ENCODE measurements around the gene MARCHF10. TPM values are rescaled to one million over a fixed set of nuclear protein-coding genes. Genes with fewer than 3 reads are reported as not detected.

Gene MARCHF10
- total RNA-seq, 1 donor from 2014 or later, result not detected

- no peak for TF ChIP-seq CTCF (IDR thresholded peaks at IDR 0.05)
- no peak for ATAC-seq
- Histone ChIP-seq H3K27ac (no peak overlapping the region), H3K9me3 (no peaks in the 10 kb centered on the region), H3K36me3 (peaks cover 30% of the 10 kb centered on the region), H3K4me3 (no peak overlapping the region), H3K4me1 (peaks cover 4% of the 10 kb centered on the region), H3K27me3 (no peaks in the 10 kb centered on the region)
- DNase-seq, result no peak
- intact Hi-C loops (cut with DNase I), result no loop called here
Measured at GRCh38 chr17:62672957-62673356, 135.2 kb downstream of the MARCHF10 start.

- Histone ChIP-seq H3K4me1 (peaks cover 4% of the 10 kb centered on the region), H3K27ac (no peak overlapping the region), H3K36me3 (peaks cover 27% of the 10 kb centered on the region), H3K27me3 (no peaks in the 10 kb centered on the region), H3K9me3 (no peaks in the 10 kb centered on the region), H3K4me3 (no peak overlapping the region)
- DNase-seq, result no peak
- ATAC-seq, result no peak
- TF ChIP-seq CTCF (IDR thresholded peaks at IDR 0.05), result no peak
- intact Hi-C loops (cut with DNase I), result no loop called here
Measured at GRCh38 chr17:62671553-62671952, 136.6 kb downstream of the MARCHF10 start.

GRCh38 chr17:62670202-62670821 lies 137.8 kb downstream of the MARCHF10 start:
- no peak for TF ChIP-seq CTCF (IDR thresholded peaks at IDR 0.05)
- Histone ChIP-seq H3K4me3 (no peak overlapping the region), H3K4me1 (peaks cover 4% of the 10 kb centered on the region), H3K27ac (no peak overlapping the region), H3K27me3 (no peaks in the 10 kb centered on the region), H3K9me3 (no peaks in the 10 kb centered on the region), H3K36me3 (peaks cover 24% of the 10 kb centered on the region)
- intact Hi-C loops (cut with DNase I), result no loop called here
- no peak for DNase-seq
- no peak for ATAC-seq

- Histone ChIP-seq H3K9me3 (no peaks in the 10 kb centered on the region), H3K4me3 (no peak overlapping the region), H3K27me3 (no peaks in the 10 kb centered on the region), H3K4me1 (no peaks in the 10 kb centered on the region), H3K36me3 (peaks cover 18% of the 10 kb centered on the region), H3K27ac (no peak overlapping the region)
- intact Hi-C loops (cut with DNase I), result no loop called here
- ATAC-seq (no peak), DNase-seq (peak; percentile 35)
- no peak for TF ChIP-seq CTCF (IDR thresholded peaks at IDR 0.05)
Measured at GRCh38 chr17:62668091-62668804, 139.9 kb downstream of the MARCHF10 start.

- Histone ChIP-seq H3K9me3 (no peaks in the 10 kb centered on the region), H3K27ac (no peak overlapping the region), H3K4me1 (no peaks in the 10 kb centered on the region), H3K4me3 (no peak overlapping the region), H3K27me3 (no peaks in the 10 kb centered on the region), H3K36me3 (peaks cover 13% of the 10 kb centered on the region)
- intact Hi-C loops (cut with DNase I), result no loop called here
- ATAC-seq (no peak), DNase-seq (peak; percentile 61)
- no peak for TF ChIP-seq CTCF (IDR thresholded peaks at IDR 0.05)
Measured at GRCh38 chr17:62666801-62667591, 141.1 kb downstream of the MARCHF10 start.
